ENCODE results near the gene GPATCH11.

Gene GPATCH11

DNA sequence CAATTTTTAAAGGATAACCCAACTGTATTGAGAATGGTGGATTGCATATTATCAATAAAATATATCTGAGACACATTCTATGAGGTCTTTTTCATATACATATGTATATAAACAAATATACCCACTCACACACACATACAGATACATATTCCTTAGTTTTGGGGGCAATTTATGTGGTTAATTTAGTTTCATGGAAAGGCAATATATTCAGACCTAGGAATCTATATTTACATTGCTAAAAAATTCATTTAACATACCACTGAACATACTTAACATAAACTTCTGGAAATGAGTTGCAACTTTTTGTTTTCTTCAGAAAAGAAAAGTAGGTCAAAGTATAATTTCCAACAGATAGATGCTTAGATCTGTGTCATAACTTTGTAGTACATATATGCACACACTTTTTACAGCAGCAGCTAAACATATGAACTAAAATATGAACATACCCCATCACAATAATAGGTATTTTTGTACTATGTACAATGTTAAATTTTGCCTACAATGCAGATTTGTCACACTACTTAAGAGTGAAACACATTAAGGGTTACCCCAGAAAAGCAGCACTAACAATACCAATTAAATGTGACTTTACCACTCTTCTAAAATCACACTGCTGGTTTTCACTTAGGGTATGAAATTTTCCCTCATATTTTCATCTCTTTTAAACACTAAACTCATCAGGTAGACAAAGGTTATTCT lies 23.2 kb upstream of the GPATCH11 start:
- no peak for ATAC-seq
- no peak for TF ChIP-seq CSRNP3 (CRISPR knock-in tag; IDR thresholded peaks at IDR 0.05)
- no peak for TF ChIP-seq PATZ1 (CRISPR knock-in tag; IDR thresholded peaks at IDR 0.05; ENCODE audit: borderline replicate concordance)
- no peak for TF ChIP-seq ZNF70 (CRISPR knock-in tag; IDR thresholded peaks at IDR 0.05)
- no peak for TF ChIP-seq ARNTL (CRISPR knock-in tag; IDR thresholded peaks at IDR 0.05; ENCODE audit: borderline replicate concordance, low read depth)
- TF ChIP-seq TCF4 (CRISPR knock-in tag; IDR thresholded peaks at IDR 0.05; ENCODE audit: borderline replicate concordance): no peak
- no peak for TF ChIP-seq ZFP3 (CRISPR knock-in tag; IDR thresholded peaks at IDR 0.05)
- no peak for TF ChIP-seq SNAI2 (CRISPR knock-in tag; IDR thresholded peaks at IDR 0.05)
- no peak for TF ChIP-seq ISL1 (CRISPR knock-in tag; IDR thresholded peaks at IDR 0.05)
- TF ChIP-seq POU6F1 (CRISPR knock-in tag; IDR thresholded peaks at IDR 0.05; ENCODE audit: borderline replicate concordance, low read depth): no peak
- TF ChIP-seq BACH2 (CRISPR knock-in tag; IDR thresholded peaks at IDR 0.05; ENCODE audit: borderline replicate concordance): no peak
- TF ChIP-seq, protein P1, sequence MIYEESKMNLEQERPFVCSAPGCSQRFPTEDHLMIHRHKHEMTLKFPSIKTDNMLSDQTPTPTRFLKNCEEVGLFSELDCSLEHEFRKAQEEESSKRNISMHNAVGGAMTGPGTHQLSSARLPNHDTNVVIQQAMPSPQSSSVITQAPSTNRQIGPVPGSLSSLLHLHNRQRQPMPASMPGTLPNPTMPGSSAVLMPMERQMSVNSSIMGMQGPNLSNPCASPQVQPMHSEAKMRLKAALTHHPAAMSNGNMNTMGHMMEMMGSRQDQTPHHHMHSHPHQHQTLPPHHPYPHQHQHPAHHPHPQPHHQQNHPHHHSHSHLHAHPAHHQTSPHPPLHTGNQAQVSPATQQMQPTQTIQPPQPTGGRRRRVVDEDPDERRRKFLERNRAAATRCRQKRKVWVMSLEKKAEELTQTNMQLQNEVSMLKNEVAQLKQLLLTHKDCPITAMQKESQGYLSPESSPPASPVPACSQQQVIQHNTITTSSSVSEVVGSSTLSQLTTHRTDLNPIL (CRISPR knock-in tag; IDR thresholded peaks at IDR 0.05; ENCODE audit: low read depth): no peak
- no peak for TF ChIP-seq PPARA (CRISPR knock-in tag; IDR thresholded peaks at IDR 0.05; ENCODE audit: borderline replicate concordance)
- no peak for TF ChIP-seq ZNF565 (CRISPR knock-in tag; conservative IDR thresholded peaks at IDR 0.05; ENCODE audit: low read depth)
- TF ChIP-seq ZC3H10 (CRISPR knock-in tag; IDR thresholded peaks at IDR 0.05): no peak
- TF ChIP-seq ZFP30 (CRISPR knock-in tag; IDR thresholded peaks at IDR 0.05): no peak
- no peak for TF ChIP-seq TOX (CRISPR knock-in tag; IDR thresholded peaks at IDR 0.05; ENCODE audit: borderline replicate concordance)
- TF ChIP-seq RARB (CRISPR knock-in tag; IDR thresholded peaks at IDR 0.05): no peak
- TF ChIP-seq ESRRG (CRISPR knock-in tag; IDR thresholded peaks at IDR 0.05): no peak
- TF ChIP-seq GLIS3 (CRISPR knock-in tag; IDR thresholded peaks at IDR 0.05): no peak

DNA sequence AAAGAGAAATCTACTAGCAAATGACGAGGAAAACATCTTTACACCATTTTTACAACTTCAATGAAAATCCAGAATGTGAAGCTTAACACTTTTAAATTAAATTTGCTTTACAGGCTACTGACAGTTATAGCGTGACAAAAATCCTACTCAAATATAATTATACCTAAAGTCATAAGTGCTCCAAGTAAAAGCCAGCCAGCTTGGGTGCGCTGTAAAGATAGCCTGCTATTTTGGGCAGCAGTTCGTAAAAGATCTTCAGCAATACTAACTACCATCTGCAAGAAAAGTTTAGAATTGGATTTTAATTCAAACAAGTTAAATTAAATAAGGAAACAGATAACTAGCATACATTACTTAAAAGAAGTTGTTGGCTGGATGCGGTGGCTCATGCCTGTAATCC lies 22.5 kb upstream of the GPATCH11 start:
- TF ChIP-seq ARNTL (CRISPR knock-in tag; IDR thresholded peaks at IDR 0.05; ENCODE audit: borderline replicate concordance, low read depth) (no peak), SNAI2 (CRISPR knock-in tag; IDR thresholded peaks at IDR 0.05) (no peak), ZNF8 (CRISPR knock-in tag; IDR thresholded peaks at IDR 0.05) (no peak), ZFP3 (CRISPR knock-in tag; IDR thresholded peaks at IDR 0.05) (no peak), ZNF70 (CRISPR knock-in tag; IDR thresholded peaks at IDR 0.05) (no peak), BACH2 (CRISPR knock-in tag; IDR thresholded peaks at IDR 0.05; ENCODE audit: borderline replicate concordance) (no peak), GLIS3 (CRISPR knock-in tag; IDR thresholded peaks at IDR 0.05) (no peak), POU6F1 (CRISPR knock-in tag; IDR thresholded peaks at IDR 0.05; ENCODE audit: borderline replicate concordance, low read depth) (no peak)
- no peak for ATAC-seq

- TF ChIP-seq ARNTL (CRISPR knock-in tag; IDR thresholded peaks at IDR 0.05; ENCODE audit: borderline replicate concordance, low read depth) (no peak), ISL1 (CRISPR knock-in tag; IDR thresholded peaks at IDR 0.05) (no peak), ZFP30 (CRISPR knock-in tag; IDR thresholded peaks at IDR 0.05) (no peak), ZC3H10 (CRISPR knock-in tag; IDR thresholded peaks at IDR 0.05) (no peak)
- no peak for ATAC-seq
Measured at GRCh38 chr2:37068686-37069085, 15.6 kb upstream of the GPATCH11 start.

All from SK-N-SH treated with all-trans-retinoic acid at 6 μM for 48 hours (cell line).